GM15510 (cell line): ENCODE measurements around the gene OLFM1.

ENCODE experiments used
- POLR2A ChIP-seq: IDR thresholded peaks from 3 replicates; pipeline ENCODE4 v1.6.1; 2011; ENCODE audit warnings: borderline replicate concordance; ENCODE audit not compliant: insufficient read length; ENCODE audit errors: extremely low read depth

The OLFM1 gene

DNA sequence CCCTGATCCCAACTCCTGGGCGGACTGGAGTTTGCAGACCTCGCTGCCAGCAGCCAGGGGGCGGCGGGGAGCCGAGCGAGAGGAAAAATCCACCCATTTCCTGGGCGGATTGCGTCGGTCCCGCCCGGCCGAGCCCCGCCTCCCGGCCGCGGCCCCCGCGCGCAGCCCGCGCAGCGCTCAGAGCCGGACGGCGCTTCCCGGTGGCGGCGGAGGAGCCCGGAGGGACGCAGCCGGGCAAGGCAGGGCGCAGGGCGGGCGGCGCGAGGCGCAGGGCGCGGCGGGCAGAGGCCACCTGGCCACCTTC, at the start of gene OLFM1:
TSS of gene OLFM1 (plus strand) at position 180 of the 304 bp plus-strand sequence. CDS start 322 bp downstream, outside the sequence.
- TF ChIP-seq POLR2A = no peak

DNA sequence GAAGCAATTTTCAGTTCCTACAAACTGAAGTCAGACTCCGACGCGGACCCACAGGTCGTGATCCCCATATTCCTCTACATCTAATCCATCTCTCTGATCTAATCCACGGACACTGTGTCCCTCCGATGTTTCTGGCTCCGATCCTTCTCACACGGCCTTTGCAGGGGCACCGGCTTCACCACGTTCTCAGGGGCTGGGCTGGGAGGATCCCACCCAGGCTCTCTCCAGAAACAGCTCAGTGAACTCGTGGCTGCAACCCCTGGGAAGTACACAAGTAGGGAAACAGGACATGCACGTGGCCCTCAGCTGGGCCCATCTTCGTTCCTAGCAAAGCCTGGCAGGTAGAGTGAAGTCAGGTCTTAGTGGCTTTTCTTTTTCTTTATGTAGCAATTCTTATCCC, 49.1 kb upstream of the OLFM1 start:
- TF ChIP-seq POLR2A = no peak

DNA sequence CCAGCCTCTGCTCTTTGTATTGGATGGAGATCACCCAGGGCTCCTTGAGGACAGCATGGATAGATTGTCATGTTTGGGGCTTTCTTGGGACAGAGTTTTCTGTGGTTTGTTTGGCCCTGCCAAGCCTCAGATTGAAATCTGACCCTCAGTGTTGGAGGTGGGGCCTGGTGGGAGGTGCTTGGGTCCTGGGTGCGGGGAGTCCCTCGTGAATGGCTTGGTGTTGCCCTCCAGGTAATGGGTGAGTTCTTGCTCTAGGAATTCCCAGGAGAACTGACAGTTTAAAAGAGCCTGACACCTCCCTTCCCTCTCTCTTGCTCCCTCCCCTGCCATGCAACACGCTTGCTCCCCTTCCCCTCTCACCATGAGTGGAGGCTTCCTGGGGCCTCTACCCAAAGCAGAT, 48.6 kb upstream of the OLFM1 start:
- no peak for TF ChIP-seq POLR2A

DNA sequence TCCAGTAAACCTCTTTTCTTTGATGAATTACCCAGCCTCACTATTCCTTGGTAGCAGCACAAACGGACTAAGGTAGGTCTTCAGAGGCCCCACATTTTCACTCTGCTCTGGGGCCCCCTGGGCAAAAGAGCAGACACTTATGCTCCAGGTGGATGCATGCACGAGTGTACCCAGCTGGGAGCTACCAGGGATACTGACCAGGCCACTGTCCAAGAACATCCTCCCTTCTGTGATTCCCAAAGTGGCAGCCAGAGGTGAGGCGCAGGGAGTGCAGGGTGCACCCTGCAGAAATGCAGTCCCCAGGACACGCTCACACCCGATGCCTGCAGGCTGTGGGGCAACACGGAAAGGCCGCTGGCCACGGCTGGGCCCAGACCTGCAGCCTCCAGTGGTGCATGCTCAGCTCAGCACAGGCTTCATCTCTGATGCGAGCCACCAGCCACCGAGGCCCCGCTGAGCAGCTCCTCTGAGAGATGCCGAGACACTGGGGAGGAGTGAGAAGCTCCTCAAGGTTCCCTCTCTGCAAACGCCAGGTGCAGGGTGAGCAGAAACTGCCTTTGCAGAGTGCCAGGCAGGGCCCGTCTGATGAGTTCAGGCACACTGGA, 48.1 kb upstream of the OLFM1 start:
- TF ChIP-seq POLR2A = no peak

DNA sequence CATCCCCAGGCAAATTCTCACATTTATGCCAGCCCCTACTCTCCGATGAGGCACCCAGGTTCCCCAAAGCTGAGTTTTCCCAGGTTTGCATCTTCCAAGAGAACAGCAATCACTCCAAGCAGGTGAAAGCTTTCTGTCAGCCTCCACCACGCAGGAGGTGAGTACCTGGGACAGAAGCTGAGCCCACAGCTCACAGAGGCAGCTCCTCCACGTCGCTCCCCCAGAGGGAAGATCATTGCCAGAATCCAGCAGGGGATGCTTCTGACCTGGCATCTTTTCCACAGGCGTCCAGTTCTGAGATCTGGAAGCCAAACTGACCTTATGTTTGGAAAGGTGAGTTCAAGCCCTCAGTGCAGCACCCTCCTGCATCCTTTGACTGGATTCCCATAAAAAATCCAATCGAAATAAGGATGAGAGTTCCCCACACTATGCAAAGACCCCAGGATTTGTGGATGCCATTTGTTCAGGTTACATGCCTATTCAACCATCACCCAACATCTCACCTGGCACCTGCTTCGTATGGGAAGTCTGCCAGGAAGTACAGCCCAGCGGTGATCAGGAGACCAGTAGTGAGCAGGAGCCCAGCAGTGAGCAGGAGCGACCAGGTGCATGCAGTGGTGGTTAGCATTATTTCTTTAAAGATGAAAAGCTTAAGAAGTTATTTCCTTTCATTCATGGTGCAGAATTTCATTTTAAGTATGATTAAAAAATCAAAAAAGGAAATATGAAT, 47.4 kb upstream of the OLFM1 start:
- no peak for TF ChIP-seq POLR2A

DNA sequence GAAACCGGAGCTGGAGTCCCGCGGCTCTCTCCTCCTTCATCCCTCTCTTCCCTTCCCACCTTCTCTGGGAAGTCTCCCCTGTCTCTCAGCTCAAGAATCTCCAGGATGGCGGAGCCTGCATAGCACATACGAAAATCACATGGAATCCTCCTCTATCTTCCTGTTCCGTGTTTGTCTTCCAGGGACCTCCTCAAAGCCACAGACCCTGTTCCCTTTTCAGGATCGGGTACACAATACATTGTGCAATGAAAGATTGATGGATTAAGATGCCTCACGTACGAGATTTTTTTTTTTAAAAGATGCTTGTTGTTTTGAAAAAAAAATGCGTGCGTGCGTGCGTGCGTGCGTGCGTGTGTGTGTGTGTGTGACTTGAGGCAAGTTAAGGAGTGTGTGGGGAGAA, 46.6 kb upstream of the OLFM1 start:
- TF ChIP-seq POLR2A = no peak

DNA sequence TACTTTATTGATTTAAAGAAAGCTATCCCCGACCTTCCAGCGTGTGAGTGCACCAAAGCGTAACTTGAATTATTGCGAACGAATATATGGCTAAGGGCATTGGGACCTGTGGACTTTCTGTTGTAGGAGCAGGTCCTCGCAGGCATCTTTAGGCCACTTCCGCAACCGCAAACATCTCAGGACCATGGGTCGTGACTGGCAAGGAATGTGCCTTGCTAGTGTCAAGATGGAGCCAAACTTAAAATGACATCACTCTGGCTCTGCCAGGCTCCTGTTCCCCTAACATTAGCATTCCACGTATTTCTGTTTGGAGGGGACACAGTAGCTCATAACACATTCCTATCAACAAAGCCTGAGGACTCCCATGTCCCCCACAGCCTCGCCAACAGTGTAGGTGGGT, 44.1 kb upstream of the OLFM1 start:
- no peak for TF ChIP-seq POLR2A

DNA sequence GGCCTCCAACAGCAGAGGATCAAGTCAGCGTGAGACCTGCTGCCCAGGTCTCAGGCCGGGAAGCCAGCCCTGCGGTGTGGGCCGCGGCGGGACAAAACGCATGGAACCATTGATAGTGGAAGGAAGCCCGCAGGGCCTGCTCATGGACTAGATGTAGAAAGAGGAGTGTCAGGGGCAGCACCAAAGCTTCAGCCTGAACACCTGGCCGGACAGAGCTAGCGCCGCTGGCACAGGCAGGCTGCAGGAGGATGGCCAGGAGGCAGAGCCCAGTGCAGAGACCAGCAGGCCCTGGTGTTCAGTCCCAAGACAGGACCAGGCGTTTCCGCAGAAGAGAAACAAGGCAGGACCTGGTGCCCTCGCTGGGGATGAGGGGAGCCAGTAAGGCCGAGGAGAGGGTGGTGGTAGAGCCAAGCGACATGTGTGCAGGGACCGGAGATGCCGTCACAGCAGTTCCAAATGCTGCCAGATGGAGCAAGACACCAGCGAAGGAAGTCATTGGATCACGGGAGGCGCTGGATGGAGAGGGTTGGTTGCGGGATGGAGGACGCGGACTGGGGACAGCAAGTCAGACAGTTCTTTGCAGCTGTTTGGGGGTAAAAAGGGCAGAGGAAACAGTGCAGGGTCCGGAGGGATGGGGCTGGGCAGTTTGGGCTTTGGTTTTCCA, 42.1 kb upstream of the OLFM1 start:
- no peak for TF ChIP-seq POLR2A

DNA sequence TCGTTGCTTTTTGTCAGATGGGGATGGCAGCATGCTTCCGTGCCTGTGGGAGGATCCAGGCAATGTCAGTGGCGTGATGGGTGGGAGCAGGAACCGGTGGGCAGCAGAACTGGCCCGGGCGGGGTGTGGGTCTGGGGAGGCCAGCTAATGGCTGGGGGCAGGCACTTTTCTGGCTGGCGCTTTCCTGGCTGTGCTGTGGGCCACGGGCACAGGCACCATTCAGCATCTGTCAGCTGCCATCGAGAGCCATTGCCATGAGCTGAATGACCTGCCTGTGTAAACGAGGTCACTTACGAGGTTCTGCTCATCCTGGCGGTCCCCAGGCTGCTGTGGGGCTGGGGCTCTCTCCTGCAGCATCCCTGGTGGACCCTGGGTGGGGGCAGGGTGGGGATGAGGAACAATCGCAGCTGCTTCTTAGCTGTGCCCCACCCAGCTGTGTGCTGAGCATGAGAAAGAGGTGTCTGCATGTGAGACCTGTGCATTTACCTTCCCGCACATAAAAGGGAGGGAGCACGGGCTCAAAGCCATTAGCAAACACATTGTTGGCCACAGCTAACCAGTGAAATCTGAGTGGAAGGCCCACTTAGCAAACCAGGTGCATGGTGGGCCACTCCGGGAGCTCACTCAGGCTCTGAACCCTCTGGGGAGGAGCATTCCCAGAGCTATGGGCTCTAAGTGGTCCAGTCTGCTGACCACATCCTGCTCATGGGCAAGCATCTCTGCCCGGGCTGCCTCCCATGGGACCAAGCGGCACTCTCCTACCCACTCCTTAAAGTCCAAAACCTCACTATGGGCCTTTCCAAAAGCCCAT, 41.3 kb upstream of the OLFM1 start:
- no peak for TF ChIP-seq POLR2A

DNA sequence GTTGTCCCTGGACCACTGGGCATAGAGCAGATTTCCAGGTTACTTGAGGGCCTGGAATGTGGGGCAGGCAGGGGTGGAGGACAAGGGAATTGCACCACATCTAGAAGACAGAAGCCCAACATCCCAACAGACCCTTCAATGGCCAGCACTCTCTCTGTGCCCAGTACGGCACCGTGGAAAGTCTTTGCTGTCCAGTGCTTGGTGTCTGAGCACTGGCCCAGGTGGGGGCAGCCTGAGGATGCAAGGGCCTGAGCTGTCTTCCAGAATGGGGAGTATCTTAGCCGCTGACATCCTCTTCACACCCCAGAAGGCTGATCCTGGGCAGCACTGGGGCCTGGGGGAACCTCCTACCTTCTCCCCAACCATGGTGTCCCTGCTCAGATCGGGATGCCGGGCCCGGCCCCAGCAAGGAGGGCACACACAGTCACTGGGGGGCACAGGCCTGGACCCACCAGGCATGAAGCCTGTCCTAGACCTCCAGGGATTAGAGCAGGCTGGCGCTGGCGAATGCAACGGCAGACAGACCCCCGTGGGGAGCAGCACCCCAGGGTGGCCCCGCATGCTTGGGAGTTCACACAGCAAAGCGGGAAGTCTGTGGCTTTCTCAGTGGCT, 40.6 kb upstream of the OLFM1 start:
- TF ChIP-seq POLR2A = no peak

DNA sequence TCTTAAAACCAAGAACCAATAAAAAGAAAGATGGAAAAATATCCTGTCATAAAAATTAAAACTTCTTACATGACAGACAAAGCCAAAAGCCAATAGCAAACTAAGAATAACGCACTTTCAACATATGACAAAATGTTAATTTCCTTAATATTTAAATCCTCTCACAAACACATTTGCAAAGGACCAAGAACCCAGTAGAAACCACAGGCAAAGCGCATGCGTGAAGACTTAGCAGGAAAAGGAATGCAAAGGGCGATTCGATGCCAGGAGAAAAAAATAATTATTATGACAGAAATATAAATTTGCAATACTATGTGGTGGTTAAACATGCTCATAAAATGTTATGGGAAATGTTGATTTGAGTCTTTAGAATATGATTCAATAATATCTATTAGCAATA, 39.9 kb upstream of the OLFM1 start:
- no peak for TF ChIP-seq POLR2A

DNA sequence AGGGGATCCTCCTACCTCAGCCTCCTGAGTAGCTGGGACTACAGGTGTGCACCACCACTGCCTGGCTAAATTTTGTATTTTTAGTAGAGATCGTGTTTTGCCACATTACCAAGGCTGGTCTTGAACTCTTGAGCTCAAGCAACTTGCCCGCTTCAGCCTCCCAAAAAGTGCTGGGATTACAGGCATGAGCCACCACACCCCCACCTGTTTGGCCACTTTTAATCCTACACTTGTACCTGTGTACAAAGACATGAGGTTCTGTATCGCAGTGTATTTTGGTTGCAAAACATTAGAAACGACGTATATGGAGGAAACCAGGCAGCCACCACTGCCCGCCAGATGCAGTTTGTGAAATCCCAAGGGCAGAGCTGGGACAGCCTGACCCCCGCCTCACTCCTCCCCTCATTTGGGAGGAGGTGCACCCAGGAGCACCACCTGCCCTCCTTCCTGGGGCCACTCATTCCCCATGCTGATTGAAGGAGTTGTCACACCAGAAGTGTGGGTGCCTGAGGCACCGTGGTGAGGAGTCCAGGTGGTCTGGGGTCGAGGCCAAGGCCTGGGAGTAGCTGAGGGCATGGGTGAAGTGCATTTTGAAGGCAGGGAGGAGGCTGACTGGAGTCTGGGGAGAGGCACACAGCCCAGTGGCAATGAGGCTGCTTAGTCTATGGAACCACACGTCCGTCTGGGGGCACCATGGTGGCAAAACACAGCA, 39.3 kb upstream of the OLFM1 start:
- TF ChIP-seq POLR2A = no peak

DNA sequence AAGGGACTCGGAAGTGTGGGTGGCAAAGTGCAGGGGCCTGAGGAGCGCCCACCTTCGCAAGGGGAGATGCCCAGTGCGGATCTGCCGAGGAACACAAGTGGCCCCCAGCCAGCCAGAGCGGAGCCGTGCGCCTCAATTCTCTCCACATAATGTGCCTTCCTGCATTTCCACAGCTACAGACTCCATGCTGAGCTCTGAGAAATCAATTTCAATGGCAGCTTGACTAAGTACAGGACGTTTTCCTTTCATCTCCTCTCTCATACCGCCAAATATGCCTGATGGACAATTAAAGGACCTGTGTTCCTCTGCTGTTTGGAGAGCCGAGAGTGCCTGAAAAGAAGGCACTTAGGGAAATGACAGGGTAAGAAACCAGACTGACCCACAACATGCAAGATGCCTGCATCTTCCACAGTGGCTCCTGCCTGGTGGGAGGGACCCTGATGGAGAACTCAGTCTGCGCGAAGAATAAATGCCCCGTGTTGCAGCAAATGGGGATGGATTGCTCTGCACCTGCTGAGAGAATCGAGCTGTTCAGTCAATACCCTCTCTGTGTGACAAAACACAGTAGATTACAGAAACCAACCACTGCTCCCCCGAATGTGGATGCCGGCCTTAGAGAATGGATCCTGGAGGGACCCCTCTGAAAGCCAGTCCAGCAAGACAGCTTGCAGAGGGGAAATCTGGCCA, 38.6 kb upstream of the OLFM1 start:
- no peak for TF ChIP-seq POLR2A

DNA sequence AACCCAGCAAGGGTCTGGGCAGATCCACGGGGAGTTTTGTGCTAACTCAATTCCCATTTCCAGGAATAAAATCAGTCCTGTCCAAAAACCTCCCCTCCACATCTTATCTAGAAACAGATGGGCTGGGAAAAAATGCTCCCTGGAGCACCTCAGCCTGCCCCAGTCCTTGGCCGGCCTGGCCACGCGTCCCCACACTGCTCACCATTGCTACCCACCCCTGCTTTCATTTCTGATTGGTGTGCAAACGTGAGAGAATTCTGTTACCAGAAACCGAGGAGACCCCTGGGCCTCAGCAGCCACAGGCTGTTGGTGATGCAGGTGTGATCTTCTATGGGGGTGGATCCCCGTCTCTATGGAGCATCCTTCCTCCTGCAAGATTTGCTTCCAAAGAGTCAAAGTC, 38.0 kb upstream of the OLFM1 start:
- no peak for TF ChIP-seq POLR2A
